Vagina (tissue), 2 donors: ENCODE data around the gene UGT1A6. TPM values are rescaled to one million over a fixed set of nuclear protein-coding genes. Genes with fewer than 3 reads are reported as not detected.

Source experiments
- DNase-seq, 2 donors: peaks; one replicate each; pipeline ENCODE4 v3.0.0-alpha.2; 2017; ENCODE audit errors: extremely low spot score in 2 of 2
- H3K27ac ChIP-seq: fragments of 200-600 bp; sonication (generic); one replicate; pipeline ENCODE4 v1.5.1; 2019
- H3K27me3 ChIP-seq: fragments of 200-600 bp; sonication (generic); one replicate; pipeline ENCODE4 v1.5.1; 2019
- H3K36me3 ChIP-seq, 2 donors: fragments of 200-600 bp; sonication (generic); one replicate each; pipeline ENCODE4 v1.5.1; 2017 to 2019
- H3K4me1 ChIP-seq: fragments of 200-600 bp; sonication (generic); one replicate; pipeline ENCODE4 v1.5.1; 2019
- H3K4me3 ChIP-seq, 2 donors: fragments of 200-600 bp; sonication (generic); 1 replicate in 1 of 2; 2 replicates in 1 of 2; pipeline ENCODE4 v1.5.1; 2016 to 2019
- H3K9me3 ChIP-seq: fragments of 200-600 bp; sonication (generic); one replicate; pipeline ENCODE4 v1.5.1; 2019
- POLR2A ChIP-seq, 2 donors: fragments of 450-650 bp; IDR thresholded peaks; one replicate each; pipeline ENCODE4 v1.6.1; 2017; ENCODE audit warnings: antibody characterized with exemption in 2 of 2, mild to moderate bottlenecking in 2 of 2, moderate library complexity in 2 of 2
- POLR2AphosphoS5 ChIP-seq, 2 donors: sonication (generic); formaldehyde crosslinking; IDR thresholded peaks; one replicate each; pipeline ENCODE4 v1.9.0; 2017; ENCODE audit warnings: antibody characterized with exemption in 2 of 2, mild to moderate bottlenecking in 2 of 2, low read depth in 1 of 2; ENCODE audit not compliant: insufficient read depth in 1 of 2
- intact Hi-C: fragments of 100-400 bp; cut with DNase I; formaldehyde crosslinking; loops from one replicate; pipeline ENCODE4 v1.15.1; 2023
- total RNA-seq: library from RNA; depleted of rRNA; stranded (reverse); fragments of >200 nt; gene quantifications from one replicate; pipeline ENCODE4 v1.2.3, GENCODE V29; 2016
- TF ChIP-seq, protein P1 (sequence below), 3 experiments: fragments of 450-650 bp in 2 of 3; fragments of 200-600 bp in 1 of 3; sonication (generic) in 1 of 3; IDR thresholded peaks; one replicate each; pipeline ENCODE4 v1.5.1; 2017 to 2019; ENCODE audit warnings: antibody characterized with exemption in 3 of 3, mild to moderate bottlenecking in 2 of 3, moderate library complexity in 2 of 3

Gene UGT1A6
- total RNA-seq, 1 donor from 2014 or later: 14.0 TPM

DNA sequence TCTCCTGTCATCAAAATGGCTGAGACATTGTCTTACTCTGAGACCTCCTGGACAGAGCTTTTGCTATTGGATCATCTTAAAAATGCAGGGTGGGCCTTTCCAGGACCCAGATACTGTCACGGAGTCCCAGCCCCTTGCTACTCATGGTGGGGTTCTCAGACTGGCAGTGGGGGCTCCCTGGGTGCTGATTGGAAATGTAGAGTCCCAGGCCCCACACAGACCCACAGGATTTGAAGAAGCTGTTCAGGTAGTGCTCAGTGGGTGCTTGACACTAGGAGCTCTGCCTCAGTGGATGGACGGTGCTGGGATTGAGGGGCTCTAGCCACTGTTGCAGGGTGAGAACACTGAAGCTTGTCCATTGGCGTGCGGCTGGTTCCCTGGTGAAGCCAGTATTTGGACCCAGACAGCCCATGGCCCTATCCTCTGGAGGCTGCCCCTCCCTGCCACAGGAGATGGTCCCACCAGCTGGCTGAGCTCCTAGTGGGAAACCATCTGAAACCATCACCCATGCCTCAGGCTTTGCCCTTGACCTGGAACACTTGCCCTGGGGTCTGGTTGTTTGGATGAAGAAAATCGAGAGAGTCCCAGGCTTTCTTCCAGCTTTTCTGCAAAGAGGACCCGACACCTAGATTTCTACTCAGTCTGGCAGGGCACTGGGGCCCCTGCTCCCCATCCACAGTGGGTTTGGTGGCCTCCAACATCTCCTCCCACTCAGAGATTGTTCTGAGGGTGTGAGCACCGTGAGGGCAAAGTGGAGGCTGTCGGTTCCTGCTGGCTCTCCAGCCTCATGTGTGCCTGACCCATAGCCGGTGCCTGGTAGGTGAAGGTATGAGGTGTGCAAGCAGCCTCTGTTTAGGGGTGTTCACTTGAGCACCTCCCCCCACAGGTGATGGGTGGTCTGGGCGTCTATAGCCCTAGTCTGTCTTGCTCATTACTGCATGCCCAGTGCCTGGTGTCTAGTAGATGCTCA lies 115.6 kb downstream of the UGT1A6 start:
- Histone ChIP-seq H3K36me3 (no peaks in the 10 kb centered on the region), H3K9me3 (no peaks in the 10 kb centered on the region), H3K27ac (no peak overlapping the region), H3K4me3 (no peak overlapping the region), H3K27me3 (no peaks in the 10 kb centered on the region), H3K4me1 (no peaks in the 10 kb centered on the region)
- TF ChIP-seq, protein P1, sequence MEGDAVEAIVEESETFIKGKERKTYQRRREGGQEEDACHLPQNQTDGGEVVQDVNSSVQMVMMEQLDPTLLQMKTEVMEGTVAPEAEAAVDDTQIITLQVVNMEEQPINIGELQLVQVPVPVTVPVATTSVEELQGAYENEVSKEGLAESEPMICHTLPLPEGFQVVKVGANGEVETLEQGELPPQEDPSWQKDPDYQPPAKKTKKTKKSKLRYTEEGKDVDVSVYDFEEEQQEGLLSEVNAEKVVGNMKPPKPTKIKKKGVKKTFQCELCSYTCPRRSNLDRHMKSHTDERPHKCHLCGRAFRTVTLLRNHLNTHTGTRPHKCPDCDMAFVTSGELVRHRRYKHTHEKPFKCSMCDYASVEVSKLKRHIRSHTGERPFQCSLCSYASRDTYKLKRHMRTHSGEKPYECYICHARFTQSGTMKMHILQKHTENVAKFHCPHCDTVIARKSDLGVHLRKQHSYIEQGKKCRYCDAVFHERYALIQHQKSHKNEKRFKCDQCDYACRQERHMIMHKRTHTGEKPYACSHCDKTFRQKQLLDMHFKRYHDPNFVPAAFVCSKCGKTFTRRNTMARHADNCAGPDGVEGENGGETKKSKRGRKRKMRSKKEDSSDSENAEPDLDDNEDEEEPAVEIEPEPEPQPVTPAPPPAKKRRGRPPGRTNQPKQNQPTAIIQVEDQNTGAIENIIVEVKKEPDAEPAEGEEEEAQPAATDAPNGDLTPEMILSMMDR (IDR thresholded peaks at IDR 0.05): no peak
- TF ChIP-seq POLR2AphosphoS5 (IDR thresholded peaks at IDR 0.05; ENCODE audit: insufficient read depth in 1 of 2, low read depth in 1 of 2): no peak
- no peak for TF ChIP-seq POLR2A (IDR thresholded peaks at IDR 0.05)
- intact Hi-C loops: no loop called here
- DNase-seq: peak in 1 of 2 donors; percentile 58

DNA sequence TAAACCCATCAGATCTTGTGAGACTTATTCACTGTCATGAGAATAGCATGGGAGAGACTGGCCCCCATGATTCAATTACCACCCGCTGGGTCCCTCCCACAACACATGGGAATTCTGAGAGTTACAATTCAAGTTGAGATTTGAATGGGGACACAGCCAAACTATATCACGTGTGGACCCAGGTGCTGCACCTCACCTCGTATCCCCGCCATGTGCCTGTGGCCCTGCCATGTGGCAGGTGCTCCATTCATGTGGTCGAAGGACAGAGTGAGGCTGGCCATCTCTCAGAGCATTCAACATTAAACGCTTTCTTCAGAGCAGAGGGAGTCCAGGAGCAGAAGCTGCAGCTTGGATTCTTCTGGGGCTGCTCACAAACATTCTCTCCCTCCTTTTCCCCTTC lies 117.7 kb downstream of the UGT1A6 start:
- no peak overlapping the region for H3K27ac ChIP-seq
- H3K27me3 ChIP-seq: no peaks in the 10 kb centered on the region
- TF ChIP-seq POLR2A (IDR thresholded peaks at IDR 0.05) (no peak), POLR2AphosphoS5 (IDR thresholded peaks at IDR 0.05; ENCODE audit: insufficient read depth in 1 of 2, low read depth in 1 of 2) (no peak)
- TF ChIP-seq, protein P1 (IDR thresholded peaks at IDR 0.05): no peak
- no peaks in the 10 kb centered on the region for H3K36me3 ChIP-seq
- H3K9me3 ChIP-seq: no peaks in the 10 kb centered on the region
- intact Hi-C loops: no loop called here
- peak in 1 of 2 donors; percentile 54 for DNase-seq
- no peak overlapping the region for H3K4me3 ChIP-seq
- H3K4me1 ChIP-seq: no peaks in the 10 kb centered on the region

DNA sequence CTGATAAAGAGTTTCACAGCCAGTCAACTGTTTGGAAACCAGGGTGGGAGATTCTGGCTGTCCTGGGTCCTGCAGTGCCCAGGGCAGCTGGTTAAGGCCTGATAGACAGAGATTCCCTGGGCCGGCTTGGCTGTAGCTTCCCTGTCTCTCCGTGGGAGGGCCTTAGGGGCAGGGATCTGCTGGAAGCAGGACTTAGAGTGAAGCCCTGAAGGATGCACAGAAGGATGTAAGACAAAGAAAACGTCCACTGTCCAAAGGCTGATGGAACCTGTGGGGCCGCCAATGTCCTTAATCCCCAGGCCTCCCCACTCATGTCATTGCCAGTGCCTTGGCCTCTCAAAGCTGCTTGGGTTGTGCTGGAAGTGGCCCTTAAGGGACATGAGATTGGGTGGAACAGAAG lies 118.4 kb downstream of the UGT1A6 start:
- intact Hi-C loops: no loop called here
- Histone ChIP-seq H3K36me3 (no peaks in the 10 kb centered on the region), H3K4me3 (no peak overlapping the region), H3K9me3 (no peaks in the 10 kb centered on the region), H3K27ac (no peak overlapping the region), H3K27me3 (no peaks in the 10 kb centered on the region), H3K4me1 (no peaks in the 10 kb centered on the region)
- DNase-seq: no peak
- no peak for TF ChIP-seq POLR2A (IDR thresholded peaks at IDR 0.05)
- no peak for TF ChIP-seq POLR2AphosphoS5 (IDR thresholded peaks at IDR 0.05; ENCODE audit: insufficient read depth in 1 of 2, low read depth in 1 of 2)
- TF ChIP-seq, protein P1 (IDR thresholded peaks at IDR 0.05): no peak

DNA sequence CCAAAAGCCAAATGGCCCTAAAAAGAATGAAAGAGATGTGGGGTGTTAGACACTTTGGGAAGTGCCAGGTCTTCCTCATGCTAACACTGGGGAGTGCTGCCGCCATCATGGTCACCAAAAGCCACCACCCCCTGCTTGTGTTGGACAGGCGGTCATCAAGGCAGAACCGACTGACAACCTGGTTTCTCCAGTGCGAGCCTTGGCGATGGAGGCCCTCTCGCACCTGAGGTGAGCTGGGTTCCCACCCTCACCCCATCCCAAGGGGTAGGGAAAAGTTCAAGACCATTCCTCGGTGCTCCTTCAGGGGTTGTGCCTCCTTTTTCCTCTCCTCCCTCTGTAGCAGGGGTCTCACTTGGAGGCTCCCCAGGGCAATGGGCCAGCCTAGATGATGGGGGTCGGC lies 119.0 kb downstream of the UGT1A6 start:
- no peak overlapping the region for H3K27ac ChIP-seq
- no peak overlapping the region for H3K4me3 ChIP-seq
- H3K27me3 ChIP-seq: no peaks in the 10 kb centered on the region
- H3K4me1 ChIP-seq: no peaks in the 10 kb centered on the region
- no peaks in the 10 kb centered on the region for H3K36me3 ChIP-seq
- no peak for DNase-seq
- no peaks in the 10 kb centered on the region for H3K9me3 ChIP-seq
- intact Hi-C loops: no loop called here
- no peak for TF ChIP-seq POLR2A (IDR thresholded peaks at IDR 0.05)
- TF ChIP-seq, protein P1 (IDR thresholded peaks at IDR 0.05): no peak
